Measurements from ENCODE around the gene CD8B. TPM values are rescaled to one million over a fixed set of nuclear protein-coding genes. Genes with fewer than 3 reads are reported as not detected.

The CD8B gene
- total RNA-seq, 2 donors from 2014 or later: not detected

DNA sequence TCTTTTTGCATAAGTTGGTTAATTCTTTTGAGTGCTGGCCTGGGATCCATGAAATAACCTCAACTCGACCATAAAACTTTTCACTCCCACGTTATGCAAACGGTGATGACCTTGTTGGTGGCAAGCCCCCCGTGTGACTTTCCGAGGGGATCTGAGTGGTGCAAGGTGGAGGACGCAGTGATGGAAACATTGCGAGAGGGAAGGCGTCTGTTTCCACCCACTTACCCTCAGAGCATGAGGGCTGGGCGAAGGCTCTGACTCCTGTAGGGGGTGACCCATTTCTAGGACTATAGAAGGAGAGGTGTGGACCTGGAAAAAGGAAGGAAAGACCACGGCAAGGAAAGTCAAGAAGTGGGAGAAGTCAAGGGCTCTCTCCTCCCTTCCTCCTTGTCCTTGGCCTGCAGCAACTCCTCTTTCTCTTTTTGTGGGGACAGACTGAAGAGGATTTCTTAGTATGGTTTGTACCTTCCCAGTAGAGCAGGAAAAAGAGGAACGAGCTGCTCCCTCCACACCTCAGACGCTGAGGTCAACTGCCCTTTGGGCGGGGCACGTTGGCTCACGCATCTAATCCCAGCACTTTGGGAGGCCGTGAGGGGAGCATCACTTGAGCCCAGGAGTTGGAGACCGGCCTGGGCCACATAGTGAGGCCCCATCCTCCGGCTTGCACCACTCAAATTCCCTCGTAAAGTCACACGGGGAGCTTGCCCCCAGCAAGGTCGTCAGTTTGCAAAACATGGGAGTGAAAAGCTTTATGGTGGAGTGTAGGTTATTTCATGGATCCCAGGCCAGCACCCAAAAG is 55.4 kb downstream of the CD8B start:
- no peak overlapping the region for H3K9ac ChIP-seq (ENCODE audit: extremely low read depth, low read length, poor library complexity, severe bottlenecking)
- Mint-ChIP-seq H3K36me3 (ENCODE audit: low read depth) (no peaks in the 10 kb centered on the region), H3K27ac (no peak overlapping the region), H3K4me3 (no peak overlapping the region), H3K27me3 (ENCODE audit: insufficient read depth) (peaks cover 37% of the 10 kb centered on the region), H3K9me3 (no peaks in the 10 kb centered on the region), H3K4me1 (peaks cover 4% of the 10 kb centered on the region)
- peaks cover 28% of the 10 kb centered on the region for H3K27me3 ChIP-seq (ENCODE audit: control insufficient read depth, insufficient read depth, low read length, poor library complexity, severe bottlenecking)
- no peak for TF ChIP-seq CTCF (conservative IDR thresholded peaks at IDR 0.05)
- H3K27ac ChIP-seq (ENCODE audit: low read depth, low read length): no peak overlapping the region
- no peaks in the 10 kb centered on the region for H3K9me3 ChIP-seq (ENCODE audit: control insufficient read depth, low read length)
- 89 to 92% methylated on average over 13 to 21 of the region's 21 CpGs for WGBS, 2 experiments (ENCODE audit: insufficient coverage in 1 of 2, insufficient read length in 1 of 2)
- no peak overlapping the region for H3K4me3 ChIP-seq (ENCODE audit: low read length)
- no peaks in the 10 kb centered on the region for H3K36me3 ChIP-seq (ENCODE audit: control insufficient read depth, insufficient read depth, low read length)
- DNase-seq: no peak
- no peaks in the 10 kb centered on the region for H3K4me1 ChIP-seq (ENCODE audit: control insufficient read depth, insufficient read depth, low read length)

GRCh38 chr2:86800856-86801567 is 60.7 kb downstream of the CD8B start:
- Histone ChIP-seq H3K27me3 (ENCODE audit: control insufficient read depth, insufficient read depth, low read length, poor library complexity, severe bottlenecking) (peaks cover 12% of the 10 kb centered on the region), H3K4me3 (ENCODE audit: low read length) (no peak overlapping the region), H3K4me1 (ENCODE audit: control insufficient read depth, insufficient read depth, low read length) (no peaks in the 10 kb centered on the region), H3K27ac (ENCODE audit: low read depth, low read length) (no peak overlapping the region), H3K9me3 (ENCODE audit: control insufficient read depth, low read length) (peaks cover 20% of the 10 kb centered on the region), H3K9ac (ENCODE audit: extremely low read depth, low read length, poor library complexity, severe bottlenecking) (no peak overlapping the region), H3K36me3 (ENCODE audit: control insufficient read depth, insufficient read depth, low read length) (no peaks in the 10 kb centered on the region)
- H3K36me3 Mint-ChIP-seq (ENCODE audit: low read depth): no peaks in the 10 kb centered on the region
- no peak for DNase-seq
- H3K4me1 Mint-ChIP-seq: no peaks in the 10 kb centered on the region
- WGBS, 2 experiments (ENCODE audit: insufficient coverage in 1 of 2, insufficient read length in 1 of 2): 93 to 100% methylated on average over 1 to 2 of the region's 2 CpGs
- peaks cover 16% of the 10 kb centered on the region for H3K9me3 Mint-ChIP-seq
- no peak overlapping the region for H3K27ac Mint-ChIP-seq
- no peak for TF ChIP-seq CTCF (conservative IDR thresholded peaks at IDR 0.05)
- no peak overlapping the region for H3K4me3 Mint-ChIP-seq
- peaks cover 22% of the 10 kb centered on the region for H3K27me3 Mint-ChIP-seq (ENCODE audit: insufficient read depth)

DNA sequence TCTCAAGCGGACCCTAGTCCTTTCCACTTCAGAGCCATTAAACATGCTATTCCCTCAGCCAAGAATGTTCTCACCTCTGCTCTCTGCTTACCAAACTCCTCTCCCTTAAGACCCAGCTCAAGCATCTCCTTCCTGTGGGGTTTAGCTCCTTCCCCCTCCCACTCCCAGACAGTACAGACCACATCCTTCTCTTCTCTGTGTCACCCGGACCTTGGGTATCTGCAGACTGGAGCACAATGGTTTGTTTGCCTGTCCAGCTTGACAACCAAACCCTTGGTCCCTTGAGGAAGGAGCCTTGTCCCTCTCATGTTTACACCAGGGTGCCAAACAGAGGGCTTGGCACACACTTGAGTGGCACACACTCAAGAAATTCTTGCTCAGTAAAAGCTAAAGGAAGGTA is 66.8 kb downstream of the CD8B start:
- WGBS, 2 experiments (ENCODE audit: insufficient coverage in 1 of 2, insufficient read length in 1 of 2): 95 to 100% methylated on average over 1 to 2 of the region's 2 CpGs
- DNase-seq: no peak
- Histone ChIP-seq H3K9me3 (ENCODE audit: control insufficient read depth, low read length) (peaks cover 24% of the 10 kb centered on the region), H3K4me3 (ENCODE audit: low read length) (no peak overlapping the region), H3K36me3 (ENCODE audit: control insufficient read depth, insufficient read depth, low read length) (no peaks in the 10 kb centered on the region), H3K9ac (ENCODE audit: extremely low read depth, low read length, poor library complexity, severe bottlenecking) (no peak overlapping the region), H3K27ac (ENCODE audit: low read depth, low read length) (no peak overlapping the region), H3K27me3 (ENCODE audit: control insufficient read depth, insufficient read depth, low read length, poor library complexity, severe bottlenecking) (peaks cover 57% of the 10 kb centered on the region), H3K4me1 (ENCODE audit: control insufficient read depth, insufficient read depth, low read length) (no peaks in the 10 kb centered on the region)
- Mint-ChIP-seq H3K4me1 (peaks cover 7% of the 10 kb centered on the region), H3K36me3 (ENCODE audit: low read depth) (no peaks in the 10 kb centered on the region), H3K9me3 (peaks cover 29% of the 10 kb centered on the region), H3K27ac (no peak overlapping the region), H3K4me3 (no peak overlapping the region), H3K27me3 (ENCODE audit: insufficient read depth) (peaks cover 68% of the 10 kb centered on the region)
- TF ChIP-seq CTCF (conservative IDR thresholded peaks at IDR 0.05): no peak

All from endodermal cell (in vitro differentiated cells).